CD14-positive monocyte (primary cell): ENCODE data around the gene MPHOSPH6. TPM values are rescaled to one million over a fixed set of nuclear protein-coding genes. Genes with fewer than 3 reads are reported as not detected.
A peak's percentile ranks its signal among the peaks of the same experiment; 100 is the strongest.

Source experiments
- DNase-seq, 3 donors: peaks; one replicate each; pipeline ENCODE4 v3.0.0-alpha.2; 2011 to 2022
- H2AFZ ChIP-seq: 2 replicates; pipeline ENCODE4 v1.6.0; 2012; ENCODE audit warnings: mild to moderate bottlenecking, low read depth, low read length, inconsistent platforms; ENCODE audit not compliant: insufficient read depth, poor library complexity, severe bottlenecking
- H3K27ac ChIP-seq, 2 donors: 1 replicate in 1 of 2; 2 replicates in 1 of 2; pipeline ENCODE4 v1.5.1; 2012 to 2013; ENCODE audit warnings: low read length in 2 of 2, control low read depth in 1 of 2, inconsistent platforms in 1 of 2, low read depth in 1 of 2, mild to moderate bottlenecking in 1 of 2
- H3K27me3 ChIP-seq, 2 donors: one replicate each; pipeline versions ENCODE4 v1.6.0 to v1.6.1; 2011 to 2013; ENCODE audit warnings: low read length in 2 of 2; ENCODE audit not compliant: control insufficient read depth in 2 of 2, insufficient read depth in 2 of 2
- H3K36me3 ChIP-seq, 2 donors: replicated peaks in 1 of 2; 1 replicate in 1 of 2; 2 replicates in 1 of 2; pipeline versions ENCODE4 v1.5.1 to v1.6.1; 2012 to 2013; ENCODE audit warnings: low read length in 2 of 2, control low read depth in 1 of 2, inconsistent platforms in 1 of 2, mild to moderate bottlenecking in 1 of 2; ENCODE audit not compliant: insufficient read depth in 2 of 2, control insufficient read depth in 1 of 2
- H3K4me1 ChIP-seq, 2 donors: 1 replicate in 1 of 2; 2 replicates in 1 of 2; pipeline versions ENCODE4 v1.5.1 to v1.6.1; 2012 to 2013; ENCODE audit warnings: low read length in 2 of 2, control low read depth in 1 of 2, inconsistent platforms in 1 of 2, mild to moderate bottlenecking in 1 of 2, moderate library complexity in 1 of 2; ENCODE audit not compliant: insufficient read depth in 2 of 2, control insufficient read depth in 1 of 2
- H3K4me2 ChIP-seq: replicated peaks from 2 replicates; pipeline ENCODE3; 2012; ENCODE audit warnings: low read length, moderate library complexity, mild to moderate bottlenecking; ENCODE audit not compliant: poor library complexity, severe bottlenecking; ENCODE audit errors: extremely low read depth
- H3K4me3 ChIP-seq, 3 experiments: fragments of 200-600 bp in 1 of 3; sonication (generic) in 1 of 3; replicated peaks in 1 of 3; 1 replicate in 2 of 3; 2 replicates in 1 of 3; pipeline ENCODE4 v1.5.1; 2011 to 2013; ENCODE audit warnings: low read length in 3 of 3, mild to moderate bottlenecking in 3 of 3, control low read depth in 2 of 3, low read depth in 2 of 3, inconsistent platforms in 1 of 3, moderate library complexity in 1 of 3
- H3K79me2 ChIP-seq: 2 replicates; pipeline ENCODE4 v1.6.0; 2012; ENCODE audit warnings: mild to moderate bottlenecking, control low read depth, inconsistent platforms, low read length, moderate library complexity; ENCODE audit not compliant: insufficient read depth
- H3K9ac ChIP-seq: 2 replicates; pipeline ENCODE4 v1.6.0; 2017; ENCODE audit warnings: low read length, mild to moderate bottlenecking; ENCODE audit not compliant: insufficient read depth, poor library complexity, severe bottlenecking
- H3K9me3 ChIP-seq, 2 donors: replicated peaks in 1 of 2; 1 replicate in 1 of 2; 2 replicates in 1 of 2; pipeline versions ENCODE4 v1.5.1 to v1.6.1; 2012 to 2013; ENCODE audit warnings: low read length in 2 of 2, control low read depth in 1 of 2; ENCODE audit not compliant: control insufficient read depth in 1 of 2, insufficient read depth in 1 of 2
- H4K20me1 ChIP-seq: 2 replicates; pipeline ENCODE4 v1.6.0; 2012; ENCODE audit warnings: mild to moderate bottlenecking, low read length, control low read depth, moderate library complexity; ENCODE audit not compliant: insufficient read depth
- H3K27ac Mint-ChIP-seq, 7 donors: one replicate each; pipeline ENCODE4 v1.8.0; 2020; ENCODE audit warnings: mild to moderate bottlenecking in 7 of 7, mixed read lengths in 7 of 7, moderate library complexity in 6 of 7, inconsistent platforms in 2 of 7
- H3K27me3 Mint-ChIP-seq, 3 donors: one replicate each; pipeline ENCODE4 v1.8.0; 2021 to 2022; ENCODE audit warnings: low read depth in 3 of 3, mild to moderate bottlenecking in 3 of 3, mixed read lengths in 3 of 3, moderate library complexity in 3 of 3, inconsistent platforms in 1 of 3
- H3K36me3 Mint-ChIP-seq, 2 donors: one replicate each; pipeline ENCODE4 v1.8.0; 2020; ENCODE audit warnings: mixed read lengths in 2 of 2, inconsistent platforms in 1 of 2, mild to moderate bottlenecking in 1 of 2
- H3K4me1 Mint-ChIP-seq: one replicate; pipeline ENCODE4 v1.8.0; 2020; ENCODE audit warnings: mild to moderate bottlenecking, mixed read lengths
- H3K4me3 Mint-ChIP-seq, 2 donors: one replicate each; pipeline ENCODE4 v1.8.0; 2020; ENCODE audit warnings: mild to moderate bottlenecking in 2 of 2, mixed read lengths in 2 of 2, moderate library complexity in 1 of 2
- H3K9me3 Mint-ChIP-seq, 7 donors: one replicate each; pipeline ENCODE4 v1.8.0; 2020 to 2022; ENCODE audit warnings: mixed read lengths in 7 of 7, mild to moderate bottlenecking in 6 of 7, moderate library complexity in 6 of 7, inconsistent platforms in 2 of 7
- CTCF ChIP-seq: fragments of 200-600 bp; IDR thresholded peaks from one replicate; pipeline ENCODE4 v1.8.0; 2022; ENCODE audit warnings: antibody characterized with exemption, mild to moderate bottlenecking
- whole genome bisulfite sequencing: methylation state at CpG from one replicate; pipeline ENCODE4 v1.1.5; 2013; ENCODE audit warnings: missing lambda C conversion rate; ENCODE audit not compliant: insufficient coverage; 5-methylcytosine and 5-hydroxymethylcytosine counted together
- intact Hi-C, 2 donors: fragments of 100-400 bp; cut with micrococcal nuclease; formaldehyde crosslinking; loops; one replicate each; pipeline versions ENCODE4 v1.15.0 to v1.15.1; 2023
- polyA plus RNA-seq, 3 donors: library from polyadenylated mRNA; depleted of rRNA in 1 of 3; unstranded in 2 of 3; stranded (reverse) in 1 of 3; fragments of 300-500 nt in 2 of 3; fragments of >200 nt in 1 of 3; fragmentation: Illumina TruSeq in 2 of 3; gene quantifications; 1 replicate in 2 of 3; 2 replicates in 1 of 3; pipeline ENCODE4 v1.2.3, GENCODE V29; 2012 to 2021

Gene MPHOSPH6
- polyA plus RNA-seq, 3 donors: 8.6 to 37.6 (median 20.2) TPM

GRCh38 chr16:82194086-82194485 is 24.1 kb upstream of the MPHOSPH6 start:
- DNase-seq: no peak
- no peak overlapping the region for H2AFZ ChIP-seq
- intact Hi-C loops: loop anchor here in 1 of 2 donors (5.0 kb wide), 1 partner anchor 33 kb away; no protein-coding TSS in a partner anchor
- peaks cover 77 to 80% of the 10 kb centered on the region in 2 donors for H3K4me1 ChIP-seq
- WGBS: no CpG with 5 or more reads among the region's 1 CpG
- Mint-ChIP-seq H3K36me3 (peaks cover 15 to 23% of the 10 kb centered on the region in 2 donors), H3K9me3 (peaks cover 0 to 10% (median 1%) of the 10 kb centered on the region in 7 donors), H3K4me1 (peaks cover 77% of the 10 kb centered on the region), H3K27ac (peak overlapping the region; percentile 70 to 100 (median 98)), H3K4me3 (no peak overlapping the region), H3K27me3 (no peaks in the 10 kb centered on the region)
- no peaks in the 10 kb centered on the region for H3K27me3 ChIP-seq
- no peak overlapping the region for H3K9ac ChIP-seq
- H3K9me3 ChIP-seq: no peaks in the 10 kb centered on the region
- no peaks in the 10 kb centered on the region for H3K79me2 ChIP-seq
- no peaks in the 10 kb centered on the region for H4K20me1 ChIP-seq
- no peak overlapping the region for H3K4me3 ChIP-seq
- no peaks in the 10 kb centered on the region for H3K36me3 ChIP-seq
- TF ChIP-seq CTCF: no peak
- H3K27ac ChIP-seq: peak overlapping the region; percentile 82 to 97
- H3K4me2 ChIP-seq: no peak overlapping the region

GRCh38 chr16:82192665-82193064 is 22.6 kb upstream of the MPHOSPH6 start:
- peak; percentile 95 to 98 (median 98) for DNase-seq
- peaks cover 77 to 80% of the 10 kb centered on the region in 2 donors for H3K4me1 ChIP-seq
- intact Hi-C loops: loop anchor here in 1 of 2 donors (5.0 kb wide), 1 partner anchor 35 kb away; no protein-coding TSS in a partner anchor
- H3K4me3 Mint-ChIP-seq: peak overlapping the region in 1 of 2 donors; percentile 77
- no peak overlapping the region for H3K4me3 ChIP-seq
- peak overlapping the region; percentile 97 to 100 (median 99) for H3K27ac Mint-ChIP-seq
- H3K36me3 Mint-ChIP-seq: peaks cover 15 to 20% of the 10 kb centered on the region in 2 donors
- H3K27me3 Mint-ChIP-seq: no peaks in the 10 kb centered on the region
- H3K27me3 ChIP-seq: no peaks in the 10 kb centered on the region
- peak overlapping the region; percentile 44 for H3K9ac ChIP-seq
- peak overlapping the region; percentile 82 to 97 for H3K27ac ChIP-seq
- no peak for TF ChIP-seq CTCF
- no peaks in the 10 kb centered on the region for H3K36me3 ChIP-seq
- H4K20me1 ChIP-seq: no peaks in the 10 kb centered on the region
- H3K9me3 ChIP-seq: no peaks in the 10 kb centered on the region
- no peak overlapping the region for H2AFZ ChIP-seq
- 0% methylated on average over 4 of the region's 4 CpGs for WGBS
- H3K4me1 Mint-ChIP-seq: peaks cover 77% of the 10 kb centered on the region
- H3K79me2 ChIP-seq: no peaks in the 10 kb centered on the region
- peaks cover 0 to 10% (median 1%) of the 10 kb centered on the region in 7 donors for H3K9me3 Mint-ChIP-seq
- H3K4me2 ChIP-seq: peak overlapping the region; percentile 32
